Trophoblast cell (in vitro differentiated cells and primary cell): ENCODE results near the gene TBC1D5.

Source experiments
- DNase-seq, 2 donors: peaks; one replicate each; pipeline ENCODE4 v3.0.0-alpha.2; 2016
- H2AFZ ChIP-seq: 2 replicates; pipeline ENCODE4 v1.6.1; 2013; ENCODE audit warnings: low read length, moderate library complexity, mild to moderate bottlenecking; ENCODE audit not compliant: insufficient read depth, poor library complexity
- H2AK5ac ChIP-seq: 2 replicates; pipeline ENCODE4 v1.6.1; 2013; ENCODE audit warnings: mild to moderate bottlenecking, low read length
- H2BK120ac ChIP-seq: 2 replicates; pipeline ENCODE4 v1.6.1; 2013; ENCODE audit warnings: low read length, mild to moderate bottlenecking, moderate library complexity; ENCODE audit not compliant: insufficient read depth, poor library complexity
- H2BK12ac ChIP-seq: 2 replicates; pipeline ENCODE4 v1.6.1; 2013; ENCODE audit warnings: mild to moderate bottlenecking, low read length, moderate library complexity
- H2BK5ac ChIP-seq: 2 replicates; pipeline ENCODE4 v1.6.1; 2013; ENCODE audit warnings: low read length, low read depth, moderate library complexity, mild to moderate bottlenecking; ENCODE audit not compliant: poor library complexity
- H3K14ac ChIP-seq: 2 replicates; pipeline ENCODE4 v1.6.1; 2013; ENCODE audit warnings: mild to moderate bottlenecking, low read length
- H3K18ac ChIP-seq: 2 replicates; pipeline ENCODE4 v1.6.1; 2013; ENCODE audit warnings: mild to moderate bottlenecking, low read length
- H3K23ac ChIP-seq: 2 replicates; pipeline ENCODE4 v1.6.1; 2013; ENCODE audit warnings: low read length
- H3K27ac ChIP-seq: 2 replicates; pipeline ENCODE4 v1.5.1; 2013; ENCODE audit warnings: low read depth, mild to moderate bottlenecking, inconsistent platforms, low read length, moderate library complexity
- H3K27me3 ChIP-seq: 2 replicates; pipeline ENCODE4 v1.6.1; 2013; ENCODE audit warnings: inconsistent platforms, mild to moderate bottlenecking, low read length, moderate library complexity; ENCODE audit not compliant: insufficient read depth
- H3K36me3 ChIP-seq, 2 experiments: 1 replicate in 1 of 2; 2 replicates in 1 of 2; pipeline ENCODE4 v1.6.1; 2013; ENCODE audit warnings: low read length in 2 of 2, mild to moderate bottlenecking in 2 of 2, moderate library complexity in 1 of 2; ENCODE audit not compliant: insufficient read depth in 2 of 2, control insufficient read depth in 1 of 2
- H3K4ac ChIP-seq: 2 replicates; pipeline ENCODE4 v1.6.1; 2013; ENCODE audit warnings: low read depth, mild to moderate bottlenecking, low read length, moderate library complexity
- H3K4me1 ChIP-seq, 2 experiments: 1 replicate in 1 of 2; 2 replicates in 1 of 2; pipeline ENCODE4 v1.6.1; 2013; ENCODE audit warnings: low read length in 2 of 2, mild to moderate bottlenecking in 2 of 2, moderate library complexity in 1 of 2; ENCODE audit not compliant: insufficient read depth in 2 of 2, control insufficient read depth in 1 of 2
- H3K4me2 ChIP-seq: 2 replicates; pipeline ENCODE4 v1.6.1; 2013; ENCODE audit warnings: inconsistent platforms, mild to moderate bottlenecking, low read length, moderate library complexity
- H3K4me3 ChIP-seq: 2 replicates; pipeline ENCODE4 v1.5.1; 2013; ENCODE audit warnings: mild to moderate bottlenecking, low read depth, low read length, inconsistent platforms
- H3K79me1 ChIP-seq: one replicate; pipeline ENCODE4 v1.6.1; 2013; ENCODE audit warnings: low read length
- H3K79me2 ChIP-seq: 2 replicates; pipeline ENCODE4 v1.6.1; 2013; ENCODE audit warnings: low read length, mild to moderate bottlenecking; ENCODE audit not compliant: control insufficient read depth, insufficient read depth, poor library complexity
- H3K9ac ChIP-seq: 2 replicates; pipeline ENCODE4 v1.6.1; 2013; ENCODE audit warnings: mild to moderate bottlenecking, low read length
- H3K9me3 ChIP-seq: 2 replicates; pipeline ENCODE4 v1.6.1; 2013; ENCODE audit warnings: low read depth, mild to moderate bottlenecking, control low read depth, inconsistent platforms, low read length; ENCODE audit not compliant: insufficient read depth
- H4K12ac ChIP-seq: 2 replicates; pipeline ENCODE4 v1.6.1; 2013; ENCODE audit warnings: low read depth, mild to moderate bottlenecking, low read length, moderate library complexity
- H4K8ac ChIP-seq: 2 replicates; pipeline ENCODE4 v1.6.1; 2013; ENCODE audit warnings: low read depth, mild to moderate bottlenecking, low read length, moderate library complexity
- H4K91ac ChIP-seq: one replicate; pipeline ENCODE4 v1.6.1; 2013; ENCODE audit warnings: low read depth, mild to moderate bottlenecking, low read length, moderate library complexity
- WGBS: extraction: QIAGEN DNeasy Blood & Tissue Kit; methylation state at CpG from one replicate; pipeline ENCODE4 v1.1.7; 2013; ENCODE audit warnings: missing lambda C conversion rate; ENCODE audit not compliant: insufficient read length, insufficient coverage; ENCODE audit errors: extremely low coverage; 5-methylcytosine and 5-hydroxymethylcytosine counted together

The TBC1D5 gene

DNA sequence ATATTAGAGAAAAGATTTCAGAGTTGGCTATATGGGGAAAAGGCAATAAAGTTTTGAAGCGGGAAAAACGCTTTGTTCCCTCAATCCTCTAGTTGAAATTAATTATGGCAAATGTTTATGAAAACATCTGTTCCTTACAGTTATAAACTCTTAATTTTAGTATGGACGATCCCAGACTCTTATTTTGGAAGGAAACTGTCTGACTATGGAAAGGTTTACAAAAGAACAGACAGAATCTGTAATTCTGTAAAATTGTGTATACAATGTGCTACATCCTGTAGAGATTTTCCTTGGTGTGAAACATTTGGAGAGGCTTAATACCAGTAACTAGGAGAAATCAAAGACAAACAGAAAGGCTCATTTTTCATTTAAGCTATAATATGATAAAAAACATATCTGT lies 311.8 kb downstream of the TBC1D5 start:
- H3K27me3 ChIP-seq = no peaks in the 10 kb centered on the region
- H3K27ac ChIP-seq = no peak overlapping the region
- no peak overlapping the region for H3K4me2 ChIP-seq
- no peaks in the 10 kb centered on the region for H3K36me3 ChIP-seq
- H3K9ac ChIP-seq = no peak overlapping the region
- H3K4me3 ChIP-seq = no peak overlapping the region
- H3K18ac ChIP-seq = no peak overlapping the region
- H3K9me3 ChIP-seq = no peaks in the 10 kb centered on the region
- no peak overlapping the region for H3K4ac ChIP-seq
- no peak overlapping the region for H4K12ac ChIP-seq
- no peak overlapping the region for H3K14ac ChIP-seq
- no peak overlapping the region for H2AFZ ChIP-seq
- H3K23ac ChIP-seq = no peak overlapping the region
- no peak overlapping the region for H4K91ac ChIP-seq
- no peaks in the 10 kb centered on the region for H3K4me1 ChIP-seq
- H3K79me1 ChIP-seq = no peaks in the 10 kb centered on the region
- no peak overlapping the region for H2BK12ac ChIP-seq
- DNase-seq = no peak
- H4K8ac ChIP-seq = no peak overlapping the region
- no peak overlapping the region for H2BK120ac ChIP-seq
- no peak overlapping the region for H2AK5ac ChIP-seq
- WGBS = no CpG with 5 or more reads among the region's 3 CpGs
- H2BK5ac ChIP-seq = no peak overlapping the region
- H3K79me2 ChIP-seq = no peaks in the 10 kb centered on the region

DNA sequence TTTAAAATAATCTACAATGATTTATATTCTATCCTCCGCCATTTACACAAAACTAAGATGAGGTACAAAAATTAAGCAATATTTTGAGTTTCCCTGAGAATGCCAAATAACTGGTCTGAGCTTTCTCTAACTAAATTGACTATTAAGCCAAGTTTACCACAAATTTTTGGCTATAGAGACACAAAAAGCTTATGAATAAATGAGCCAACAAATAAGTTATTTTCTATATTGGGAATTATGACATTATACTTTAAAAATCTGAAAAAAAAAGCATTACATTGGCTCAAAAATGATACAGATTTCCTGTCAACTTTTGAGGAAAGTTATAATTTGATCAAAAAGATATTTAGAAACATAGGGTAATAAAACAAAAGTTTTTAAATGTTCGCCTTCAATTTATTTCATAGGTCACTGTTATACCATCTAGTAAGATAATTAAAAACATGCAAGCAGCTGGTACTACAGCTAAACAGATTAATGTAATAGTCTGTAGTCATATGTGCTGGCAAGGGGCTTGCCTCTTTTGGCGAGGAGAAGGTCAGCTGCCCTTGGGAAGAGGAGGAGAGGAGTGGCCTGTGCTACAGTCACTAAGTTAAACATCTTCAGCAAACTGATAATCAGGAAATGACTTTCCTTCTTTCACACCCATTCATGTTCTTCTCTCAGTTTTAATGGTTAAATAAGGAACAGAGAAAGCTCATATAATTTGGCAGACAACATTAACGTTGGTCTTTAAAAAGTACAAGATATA lies 318.5 kb downstream of the TBC1D5 start:
- Histone ChIP-seq H4K91ac (no peak overlapping the region), H3K18ac (no peak overlapping the region), H3K4me1 (no peaks in the 10 kb centered on the region), H2BK12ac (no peak overlapping the region), H3K14ac (no peak overlapping the region), H3K36me3 (no peaks in the 10 kb centered on the region), H3K4me3 (no peak overlapping the region), H3K9me3 (no peaks in the 10 kb centered on the region), H2BK120ac (no peak overlapping the region), H3K23ac (no peak overlapping the region), H2AK5ac (no peak overlapping the region), H3K4me2 (no peak overlapping the region), H3K27me3 (no peaks in the 10 kb centered on the region), H3K27ac (no peak overlapping the region), H2BK5ac (no peak overlapping the region), H4K12ac (no peak overlapping the region), H3K4ac (no peak overlapping the region), H4K8ac (no peak overlapping the region), H3K79me1 (no peaks in the 10 kb centered on the region), H3K9ac (no peak overlapping the region), H3K79me2 (no peaks in the 10 kb centered on the region), H2AFZ (no peak overlapping the region)
- no peak for DNase-seq
- no CpG with 5 or more reads among the region's 4 CpGs for WGBS

- Histone ChIP-seq H4K12ac (no peak overlapping the region), H2BK12ac (no peak overlapping the region), H3K4me1 (no peaks in the 10 kb centered on the region), H3K14ac (no peak overlapping the region), H3K18ac (no peak overlapping the region), H4K8ac (no peak overlapping the region), H3K4me2 (no peak overlapping the region), H3K36me3 (no peaks in the 10 kb centered on the region), H3K79me1 (no peaks in the 10 kb centered on the region), H2BK120ac (no peak overlapping the region), H2BK5ac (no peak overlapping the region), H3K79me2 (no peaks in the 10 kb centered on the region), H4K91ac (no peak overlapping the region), H2AFZ (no peak overlapping the region), H2AK5ac (no peak overlapping the region), H3K23ac (no peak overlapping the region), H3K27me3 (no peaks in the 10 kb centered on the region), H3K27ac (no peak overlapping the region), H3K9me3 (no peaks in the 10 kb centered on the region), H3K4me3 (no peak overlapping the region), H3K9ac (no peak overlapping the region), H3K4ac (no peak overlapping the region)
- WGBS = no CpG with 5 or more reads among the region's 2 CpGs
- DNase-seq = no peak
Measured at GRCh38 chr3:17422636-17423035, 319.8 kb downstream of the TBC1D5 start.

DNA sequence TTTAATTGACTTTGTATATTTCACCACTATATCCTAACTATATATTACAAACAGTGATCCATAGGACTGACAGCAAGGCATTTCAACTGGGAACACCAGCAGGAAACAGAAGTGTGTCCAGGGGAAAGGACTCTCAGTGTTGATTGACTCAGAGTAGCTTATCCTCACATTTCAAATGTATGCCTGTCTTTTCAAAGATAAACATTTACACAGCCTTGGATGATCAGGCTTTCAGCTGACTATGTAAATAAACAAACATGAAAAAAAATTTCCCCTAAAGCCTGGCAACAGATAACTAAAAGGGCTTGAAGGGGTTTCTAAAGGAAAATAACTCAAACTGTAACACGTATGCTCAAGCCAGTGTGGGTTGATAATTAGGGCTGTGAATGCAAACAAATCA lies 321.8 kb downstream of the TBC1D5 start:
- H3K79me1 ChIP-seq = no peaks in the 10 kb centered on the region
- no peak overlapping the region for H2BK12ac ChIP-seq
- H2BK5ac ChIP-seq = no peak overlapping the region
- no peak overlapping the region for H4K8ac ChIP-seq
- H3K79me2 ChIP-seq = no peaks in the 10 kb centered on the region
- no peak overlapping the region for H3K23ac ChIP-seq
- H4K91ac ChIP-seq = no peak overlapping the region
- H3K4me1 ChIP-seq = no peaks in the 10 kb centered on the region
- H2AK5ac ChIP-seq = no peak overlapping the region
- WGBS = no CpG with 5 or more reads among the region's 1 CpG
- H3K18ac ChIP-seq = no peak overlapping the region
- no peak overlapping the region for H2AFZ ChIP-seq
- no peak overlapping the region for H3K9ac ChIP-seq
- no peak overlapping the region for H3K4me3 ChIP-seq
- no peak overlapping the region for H3K27ac ChIP-seq
- H3K14ac ChIP-seq = no peak overlapping the region
- no peaks in the 10 kb centered on the region for H3K27me3 ChIP-seq
- no peak overlapping the region for H2BK120ac ChIP-seq
- no peak for DNase-seq
- H4K12ac ChIP-seq = no peak overlapping the region
- H3K9me3 ChIP-seq = no peaks in the 10 kb centered on the region
- H3K36me3 ChIP-seq = no peaks in the 10 kb centered on the region
- no peak overlapping the region for H3K4me2 ChIP-seq
- H3K4ac ChIP-seq = no peak overlapping the region
